Small intestine (tissue), 7 donors: ENCODE results near the gene KCNA10. TPM values are rescaled to one million over a fixed set of nuclear protein-coding genes. Genes with fewer than 3 reads are reported as not detected.
"Not testable (repeated sequence)": the region's sequence is repeated elsewhere in the genome, so short reads cannot be mapped to it uniquely, and the experiment has no call there.

Experiments used
- DNase-seq, 2 donors: peaks; one replicate each; pipeline versions ENCODE4 v3.0.0 to v3.0.0-alpha.2; 2013
- FAIRE-seq: peaks from 2 replicates; lab custom pipeline; 2012; peaks lifted over from hg19 to GRCh38; lab: Jason Lieb, UNC
- H3K27ac ChIP-seq, 3 donors: one replicate each; pipeline ENCODE4 v1.5.1; 2013; ENCODE audit warnings: low read length in 2 of 3, mild to moderate bottlenecking in 2 of 3, control low read depth in 1 of 3, inconsistent platforms in 1 of 3, low read depth in 1 of 3, moderate library complexity in 1 of 3
- H3K27me3 ChIP-seq, 3 donors: one replicate each; pipeline ENCODE4 v1.6.1; 2013; ENCODE audit warnings: low read length in 3 of 3, inconsistent platforms in 1 of 3; ENCODE audit not compliant: control insufficient read depth in 3 of 3, insufficient read depth in 3 of 3
- H3K36me3 ChIP-seq, 3 donors: one replicate each; pipeline ENCODE4 v1.6.1; 2013; ENCODE audit warnings: low read length in 3 of 3, inconsistent platforms in 1 of 3, low read depth in 1 of 3, mild to moderate bottlenecking in 1 of 3, moderate library complexity in 1 of 3; ENCODE audit not compliant: control insufficient read depth in 3 of 3, insufficient read depth in 2 of 3
- H3K4me1 ChIP-seq, 3 donors: one replicate each; pipeline ENCODE4 v1.6.1; 2013; ENCODE audit warnings: low read length in 2 of 3, inconsistent platforms in 1 of 3, low read depth in 1 of 3, mild to moderate bottlenecking in 1 of 3, moderate library complexity in 1 of 3; ENCODE audit not compliant: control insufficient read depth in 3 of 3, insufficient read depth in 2 of 3
- H3K4me3 ChIP-seq, 3 donors: one replicate each; pipeline ENCODE4 v1.5.1; 2013; ENCODE audit warnings: low read length in 3 of 3, control low read depth in 1 of 3, inconsistent platforms in 1 of 3, low read depth in 1 of 3, mild to moderate bottlenecking in 1 of 3, moderate library complexity in 1 of 3
- H3K9me3 ChIP-seq, 2 donors: one replicate each; pipeline ENCODE4 v1.6.1; 2013; ENCODE audit warnings: low read depth in 1 of 2, low read length in 1 of 2; ENCODE audit not compliant: control insufficient read depth in 2 of 2, insufficient read depth in 1 of 2
- WGBS, 3 donors: extraction: QIAGEN DNeasy Blood & Tissue Kit; methylation state at CpG; one replicate each; pipeline ENCODE4 v1.1.7; 2013; 5-methylcytosine and 5-hydroxymethylcytosine counted together
- polyA plus RNA-seq, 4 donors: library from polyadenylated mRNA; stranded (reverse) in 3 of 4; unstranded in 1 of 4; fragments of 200-250 nt in 3 of 4; fragments of 120-200 nt in 1 of 4; gene quantifications; one replicate each; pipeline versions ENCODE4 v1.2.1 to v1.2.3, GENCODE V29; 2013
- donor health status: healthy with polysubstance abuse.
- donor health status: control.
- donor health status: control.
- donor health status: Bipolar disorder and iron deficiency.
- donor health status: healthy.

KCNA10 gene
- polyA plus RNA-seq, 4 donors, result not detected

GRCh38 chr1:110513511-110513910, 5.5 kb downstream of the KCNA10 start:
- Histone ChIP-seq H3K36me3 (no peaks in the 10 kb centered on the region), H3K9me3 (peaks cover 0 to 6% of the 10 kb centered on the region in 2 donors), H3K4me3 (no peak overlapping the region), H3K27me3 (no peaks in the 10 kb centered on the region), H3K27ac (no peak overlapping the region), H3K4me1 (no peaks in the 10 kb centered on the region)
- DNase-seq (no peak), FAIRE-seq (no peak)
- 75 to 84% (median 78%) methylated on average over 8 of the region's 8 CpGs for WGBS, 3 donors

- peaks cover 0 to 6% of the 10 kb centered on the region in 2 donors for H3K9me3 ChIP-seq
- no peak for FAIRE-seq
- no peaks in the 10 kb centered on the region for H3K36me3 ChIP-seq
- no peak overlapping the region for H3K4me3 ChIP-seq
- no peaks in the 10 kb centered on the region for H3K4me1 ChIP-seq
- H3K27me3 ChIP-seq, result peaks cover 0 to 2% (median 2%) of the 10 kb centered on the region in 3 donors
- WGBS, 3 donors, result 85 to 96% (median 92%) methylated on average over 6 of the region's 6 CpGs
- H3K27ac ChIP-seq, result no peak overlapping the region
- DNase-seq, result no peak
Measured at GRCh38 chr1:110511436-110511835, 7.5 kb downstream of the KCNA10 start.

- not testable (repeated sequence) for H3K9me3 ChIP-seq, DNase-seq, H3K27ac ChIP-seq, H3K36me3 ChIP-seq, H3K4me3 ChIP-seq, H3K27me3 ChIP-seq, H3K4me1 ChIP-seq, FAIRE-seq
- 90 to 93% (median 91%) methylated on average over 5 of the region's 5 CpGs for WGBS, 3 donors
Measured at GRCh38 chr1:110510921-110511320, 8.1 kb downstream of the KCNA10 start.

- DNase-seq (no peak), FAIRE-seq (no peak)
- WGBS, 3 donors, result 89 to 94% (median 93%) methylated on average over 6 of the region's 6 CpGs
- H3K36me3 ChIP-seq, result no peaks in the 10 kb centered on the region
- H3K4me1 ChIP-seq, result no peaks in the 10 kb centered on the region
- H3K9me3 ChIP-seq, result no peaks in the 10 kb centered on the region
- H3K27ac ChIP-seq, result no peak overlapping the region
- H3K4me3 ChIP-seq, result no peak overlapping the region
- peaks cover 0 to 2% (median 2%) of the 10 kb centered on the region in 3 donors for H3K27me3 ChIP-seq
Measured at GRCh38 chr1:110509655-110510054, 9.3 kb downstream of the KCNA10 start.

GRCh38 chr1:110508028-110508940, 10.7 kb downstream of the KCNA10 start:
- Histone ChIP-seq H3K27me3 (peaks cover 0 to 6% (median 2%) of the 10 kb centered on the region in 3 donors), H3K4me3 (no peak overlapping the region), H3K9me3 (no peaks in the 10 kb centered on the region), H3K36me3 (no peaks in the 10 kb centered on the region), H3K4me1 (no peaks in the 10 kb centered on the region), H3K27ac (peak overlapping the region in 1 of 3 donors; percentile 12)
- FAIRE-seq (no peak), DNase-seq (peak; percentile 24 to 42)
- WGBS, 3 donors, result 44 to 47% (median 45%) methylated on average over 14 of the region's 14 CpGs

GRCh38 chr1:110506541-110506940, 12.4 kb downstream of the KCNA10 start:
- FAIRE-seq (no peak), DNase-seq (no peak)
- H3K4me1 ChIP-seq, result no peaks in the 10 kb centered on the region
- H3K4me3 ChIP-seq, result no peak overlapping the region
- H3K27me3 ChIP-seq, result peaks cover 0 to 6% (median 2%) of the 10 kb centered on the region in 3 donors
- H3K27ac ChIP-seq, result no peak overlapping the region
- 81 to 92% (median 85%) methylated on average over 4 of the region's 4 CpGs for WGBS, 3 donors
- H3K36me3 ChIP-seq, result no peaks in the 10 kb centered on the region
- H3K9me3 ChIP-seq, result no peaks in the 10 kb centered on the region

GRCh38 chr1:110505596-110505995, 13.4 kb downstream of the KCNA10 start:
- Histone ChIP-seq H3K36me3 (no peaks in the 10 kb centered on the region), H3K27ac (no peak overlapping the region), H3K9me3 (no peaks in the 10 kb centered on the region), H3K27me3 (peaks cover 0 to 6% (median 2%) of the 10 kb centered on the region in 3 donors), H3K4me1 (no peaks in the 10 kb centered on the region), H3K4me3 (no peak overlapping the region)
- FAIRE-seq (no peak), DNase-seq (no peak)
- 33 to 51% (median 45%) methylated on average over 3 of the region's 3 CpGs for WGBS, 3 donors

- 68 to 87% (median 78%) methylated on average over 7 of the region's 7 CpGs for WGBS, 3 donors
Measured at GRCh38 chr1:110504226-110504625, 14.7 kb downstream of the KCNA10 start.

More at GRCh38 chr1:110504226-110504625, 14.7 kb downstream of the KCNA10 start:
- peaks cover 0 to 6% (median 2%) of the 10 kb centered on the region in 3 donors for H3K27me3 ChIP-seq
- H3K4me3 ChIP-seq, result no peak overlapping the region
- FAIRE-seq (no peak), DNase-seq (no peak)
- no peaks in the 10 kb centered on the region for H3K9me3 ChIP-seq
- H3K36me3 ChIP-seq, result no peaks in the 10 kb centered on the region
- H3K4me1 ChIP-seq, result no peaks in the 10 kb centered on the region
- H3K27ac ChIP-seq, result no peak overlapping the region
